HEK293T (cell line): ENCODE results near the gene RCC2.

ENCODE experiments used
- CTCF ChIA-PET: fragments of 350-600 bp; formaldehyde crosslinking; extraction: SDS; loops from one replicate; lab custom pipeline; 2021; ENCODE audit warnings: antibody characterized with exemption, inconsistent platforms; lab: Yijun Ruan, JAX
- POLR2A ChIA-PET: fragments of 350-600 bp; formaldehyde crosslinking; extraction: SDS; loops from one replicate; lab custom pipeline; 2020; ENCODE audit warnings: antibody characterized with exemption, inconsistent platforms; lab: Yijun Ruan, JAX
- DNase-seq: peaks from one replicate; pipeline ENCODE4 v3.0.0; 2012; ENCODE audit warnings: mixed read lengths; ENCODE audit errors: extremely low spot score
- ARNT ChIP-seq: fragments of 450-650 bp; IDR thresholded peaks from 2 replicates; pipeline ENCODE4 v1.6.1; 2017; ENCODE audit warnings: mild to moderate bottlenecking
- BHLHE40 ChIP-seq: fragments of 450-650 bp; IDR thresholded peaks from 2 replicates; pipeline ENCODE4 v1.6.1; 2016; ENCODE audit warnings: mild to moderate bottlenecking, moderate library complexity, borderline replicate concordance
- CTBP1 ChIP-seq: fragments of 450-650 bp; IDR thresholded peaks from 2 replicates; pipeline ENCODE4 v1.6.1; 2016; ENCODE audit warnings: borderline replicate concordance
- ELF4 ChIP-seq: fragments of 450-650 bp; IDR thresholded peaks from 2 replicates; pipeline ENCODE4 v1.6.1; 2017; ENCODE audit warnings: antibody characterized with exemption
- FOXA1 ChIP-seq: fragments of 450-650 bp; IDR thresholded peaks from 2 replicates; pipeline ENCODE4 v1.6.1; 2016; ENCODE audit warnings: mild to moderate bottlenecking
- FOXK2 ChIP-seq: fragments of 450-650 bp; IDR thresholded peaks from 2 replicates; pipeline ENCODE4 v1.6.1; 2016; ENCODE audit warnings: mild to moderate bottlenecking
- FOXM1 ChIP-seq: fragments of 450-650 bp; IDR thresholded peaks from 2 replicates; pipeline ENCODE4 v1.6.1; 2017; ENCODE audit warnings: mild to moderate bottlenecking, borderline replicate concordance
- HDGF ChIP-seq: fragments of 450-650 bp; IDR thresholded peaks from 2 replicates; pipeline ENCODE4 v1.6.1; 2017; ENCODE audit warnings: antibody characterized with exemption, borderline replicate concordance
- L3MBTL2 ChIP-seq: fragments of 450-650 bp; conservative IDR thresholded peaks from 2 replicates; pipeline ENCODE4 v1.6.1; 2016; ENCODE audit warnings: mild to moderate bottlenecking
- LEF1 ChIP-seq: fragments of 450-650 bp; IDR thresholded peaks from 2 replicates; pipeline ENCODE4 v1.6.1; 2017; ENCODE audit warnings: mild to moderate bottlenecking, borderline replicate concordance
- NFRKB ChIP-seq: fragments of 450-650 bp; IDR thresholded peaks from 2 replicates; pipeline ENCODE4 v1.6.1; 2016; ENCODE audit warnings: mild to moderate bottlenecking, moderate library complexity
- SP1 ChIP-seq: fragments of 450-650 bp; IDR thresholded peaks from 2 replicates; pipeline ENCODE4 v1.6.1; 2017
- SUZ12 ChIP-seq: fragments of 450-650 bp; IDR thresholded peaks from 2 replicates; pipeline ENCODE4 v1.6.1; 2016; ENCODE audit warnings: mild to moderate bottlenecking
- TARDBP ChIP-seq: fragments of 450-650 bp; IDR thresholded peaks from 2 replicates; pipeline ENCODE4 v1.6.1; 2016
- ZNF384 ChIP-seq: fragments of 450-650 bp; IDR thresholded peaks from 2 replicates; pipeline ENCODE4 v1.6.1; 2016
- TF ChIP-seq, protein P1 (sequence below): fragments of 450-650 bp; IDR thresholded peaks from 2 replicates; pipeline ENCODE4 v1.6.1; 2016

The RCC2 gene

GRCh38 chr1:17369466-17369865 lies 70.0 kb downstream of the RCC2 start:
- no peak for DNase-seq
- CTCF ChIA-PET = no interaction called here
- POLR2A ChIA-PET = no interaction called here
- TF ChIP-seq SUZ12 = no peak
- TF ChIP-seq ELF4 = no peak
- no peak for TF ChIP-seq LEF1
- no peak for TF ChIP-seq FOXK2
- TF ChIP-seq HDGF = no peak
- TF ChIP-seq, protein P1, sequence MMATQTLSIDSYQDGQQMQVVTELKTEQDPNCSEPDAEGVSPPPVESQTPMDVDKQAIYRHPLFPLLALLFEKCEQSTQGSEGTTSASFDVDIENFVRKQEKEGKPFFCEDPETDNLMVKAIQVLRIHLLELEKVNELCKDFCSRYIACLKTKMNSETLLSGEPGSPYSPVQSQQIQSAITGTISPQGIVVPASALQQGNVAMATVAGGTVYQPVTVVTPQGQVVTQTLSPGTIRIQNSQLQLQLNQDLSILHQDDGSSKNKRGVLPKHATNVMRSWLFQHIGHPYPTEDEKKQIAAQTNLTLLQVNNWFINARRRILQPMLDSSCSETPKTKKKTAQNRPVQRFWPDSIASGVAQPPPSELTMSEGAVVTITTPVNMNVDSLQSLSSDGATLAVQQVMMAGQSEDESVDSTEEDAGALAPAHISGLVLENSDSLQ = no peak
- no peak for TF ChIP-seq SP1
- TF ChIP-seq FOXM1 = no peak
- no peak for TF ChIP-seq CTBP1
- TF ChIP-seq ARNT = no peak
- TF ChIP-seq ZNF384 = no peak
- TF ChIP-seq FOXA1 = no peak
- no peak for TF ChIP-seq L3MBTL2
- TF ChIP-seq NFRKB = no peak
- no peak for TF ChIP-seq TARDBP
- no peak for TF ChIP-seq BHLHE40

DNA sequence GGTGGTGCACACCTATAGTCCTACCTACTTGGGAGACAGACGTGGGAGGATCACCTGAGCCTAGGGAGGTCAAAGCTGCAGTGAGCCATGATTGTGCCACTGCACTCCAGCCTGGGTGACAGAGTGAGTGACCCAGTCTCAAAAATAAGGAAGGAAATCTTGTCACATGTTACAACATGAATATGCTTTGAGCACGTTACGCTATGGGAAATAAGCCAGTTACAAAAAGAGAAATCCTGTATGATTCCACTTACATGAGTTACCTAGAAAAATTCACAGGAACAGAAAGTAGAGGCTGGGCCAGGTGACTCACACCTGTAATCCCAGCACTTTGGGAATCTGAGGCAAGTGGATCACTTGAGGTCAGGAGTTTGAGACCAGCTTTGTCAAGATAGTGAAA lies 74.2 kb downstream of the RCC2 start:
- DNase-seq = no peak
- ChIA-PET POLR2A (no interaction called here), CTCF (no interaction called here)
- no peak for TF ChIP-seq BHLHE40
- no peak for TF ChIP-seq NFRKB
- no peak for TF ChIP-seq LEF1
- TF ChIP-seq FOXK2 = no peak
- no peak for TF ChIP-seq TARDBP
- no peak for TF ChIP-seq CTBP1
- no peak for TF ChIP-seq ARNT
- no peak for TF ChIP-seq HDGF
- no peak for TF ChIP-seq L3MBTL2
- no peak for TF ChIP-seq FOXM1
- no peak for TF ChIP-seq ELF4
- no peak for TF ChIP-seq FOXA1
- TF ChIP-seq ZNF384 = no peak
- TF ChIP-seq SP1 = no peak
- TF ChIP-seq SUZ12 = no peak
- TF ChIP-seq, protein P1 = no peak

GRCh38 chr1:17363771-17364170 lies 75.7 kb downstream of the RCC2 start:
- no peak for TF ChIP-seq BHLHE40
- no peak for DNase-seq
- POLR2A ChIA-PET = no interaction called here
- CTCF ChIA-PET = no interaction called here

- TF ChIP-seq HDGF (no peak), FOXA1 (no peak), FOXK2 (no peak), CTBP1 (no peak), SUZ12 (no peak), ELF4 (no peak)
- TF ChIP-seq, protein P1 = no peak
- ChIA-PET CTCF (no interaction called here), POLR2A (no interaction called here)
- no peak for DNase-seq
These were observed 76.1 kb downstream of the RCC2 start for GRCh38 chr1:17363351-17363750.

DNA sequence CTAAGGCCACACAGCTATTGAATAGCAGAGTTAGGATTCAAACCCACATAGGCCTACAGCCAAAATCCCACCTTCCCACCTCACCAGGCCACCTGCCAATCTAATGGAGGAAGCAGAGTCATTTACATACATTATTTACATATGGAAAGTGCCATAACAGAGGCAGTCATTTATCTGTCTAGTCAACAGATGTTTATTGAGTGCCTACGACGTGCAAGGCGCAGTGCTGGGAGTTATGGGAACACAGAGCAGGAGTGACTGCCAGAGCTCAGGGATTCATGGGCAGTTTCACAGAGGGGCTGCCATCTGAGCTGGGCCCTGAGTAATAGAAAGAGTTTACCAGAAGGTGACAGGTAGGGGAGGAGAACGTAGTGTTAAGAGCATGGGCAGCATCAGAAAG lies 77.8 kb downstream of the RCC2 start:
- no peak for TF ChIP-seq SP1
- TF ChIP-seq NFRKB = no peak
- no peak for DNase-seq
- CTCF ChIA-PET = no interaction called here
- POLR2A ChIA-PET = no interaction called here

DNA sequence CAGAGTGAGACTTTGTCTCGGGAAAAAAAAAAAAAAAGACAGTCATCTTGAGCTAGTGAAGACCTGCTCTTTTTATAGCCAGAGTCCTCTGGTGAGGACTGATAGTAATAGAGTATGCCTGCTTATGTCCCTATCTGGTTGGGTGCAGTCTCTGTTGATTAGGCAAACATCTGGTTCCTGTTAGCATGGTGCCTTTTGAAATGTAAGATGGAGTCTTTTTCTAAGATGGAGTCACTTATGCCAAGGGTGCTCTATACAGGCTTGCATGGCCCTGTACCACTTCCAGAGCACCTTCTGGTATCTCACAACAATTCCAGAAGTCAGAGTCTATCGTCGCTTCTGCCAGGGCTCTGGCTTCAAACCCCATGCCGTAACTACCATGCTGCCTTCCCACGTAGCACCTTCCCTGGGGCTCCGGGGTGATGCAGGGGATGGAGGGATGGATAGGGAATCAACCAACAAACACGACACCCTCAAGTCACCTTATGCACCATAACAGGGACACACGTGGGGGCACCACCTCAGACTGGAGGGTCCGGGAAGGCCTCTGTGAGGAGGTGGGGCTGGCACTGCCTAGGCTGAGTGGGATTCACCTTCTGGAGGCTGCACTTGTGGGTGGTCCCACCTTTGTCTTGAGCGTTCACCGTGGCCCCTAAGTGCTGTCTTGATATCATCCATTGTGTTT lies 79.1 kb downstream of the RCC2 start:
- ChIA-PET CTCF (interaction anchor here (0.6 kb wide), 2 partner anchors 125 to 439 kb away, joined by 3 read pairs; partner anchors contain the start of gene CROCC), POLR2A (no interaction called here)
- DNase-seq = no peak
- TF ChIP-seq NFRKB (no peak), ARNT (no peak), FOXM1 (no peak), HDGF (no peak), FOXA1 (no peak)
- TF ChIP-seq, protein P1 = no peak

GRCh38 chr1:17359808-17360207 lies 79.7 kb downstream of the RCC2 start:
- TF ChIP-seq ZNF384 = no peak
- no peak for TF ChIP-seq NFRKB
- TF ChIP-seq BHLHE40 = no peak
- no peak for TF ChIP-seq SUZ12
- TF ChIP-seq HDGF = no peak
- no peak for TF ChIP-seq FOXA1
- no peak for TF ChIP-seq TARDBP
- TF ChIP-seq, protein P1 = no peak
- no peak for TF ChIP-seq LEF1
- no peak for TF ChIP-seq ARNT
- no peak for TF ChIP-seq SP1
- TF ChIP-seq FOXM1 = no peak
- no peak for TF ChIP-seq ELF4
- no peak for TF ChIP-seq L3MBTL2
- no peak for TF ChIP-seq FOXK2
- TF ChIP-seq CTBP1 = no peak
- ChIA-PET CTCF (no interaction called here), POLR2A (no interaction called here)
- DNase-seq = no peak
